ENCODE data around the gene SAPCD2. TPM values are rescaled to one million over a fixed set of nuclear protein-coding genes. Genes with fewer than 3 reads are reported as not detected.

Gene SAPCD2
- total and polyA plus RNA-seq, 2 experiments from 2014 or later = 13.4 to 60.3 TPM

GRCh38 chr9:137030006-137030405 lies 40.4 kb downstream of the SAPCD2 start:
- no peak overlapping the region for H3K4me3 Mint-ChIP-seq
- H2AFZ ChIP-seq = no peak overlapping the region
- 0 out of 2 replicates have a peak, but pooled peaks cover 3% of the 10 kb centered on the region for H3K4me1 ChIP-seq (ENCODE audit: insufficient read depth)
- H3K4me3 ChIP-seq = no peak overlapping the region
- H3K4me1 Mint-ChIP-seq = no peaks in the 10 kb centered on the region; the same call in 2 of the 3 replicates
- peaks cover 21% of the 10 kb centered on the region for H3K27me3 ChIP-seq (ENCODE audit: insufficient read depth)
- H3K79me2 ChIP-seq (replicated peaks; ENCODE audit: insufficient read depth) = no peaks in the 10 kb centered on the region
- ATAC-seq (no peak), DNase-seq (ENCODE audit: low spot score) (no peak)
- no peaks in the 10 kb centered on the region for H3K9me2 ChIP-seq (ENCODE audit: insufficient read depth)
- H3K9me3 Mint-ChIP-seq = no peaks in the 10 kb centered on the region
- H3K36me3 Mint-ChIP-seq (ENCODE audit: low read depth) = no peaks in the 10 kb centered on the region
- no peaks in the 10 kb centered on the region for H4K20me1 ChIP-seq (replicated peaks; ENCODE audit: insufficient read depth)
- no peaks in the 10 kb centered on the region for H3K36me3 ChIP-seq (ENCODE audit: insufficient read depth)
- H3F3A ChIP-seq (replicated peaks; ENCODE audit: low read depth) = 0 out of 2 replicates have a peak, but pooled peaks cover 3% of the 10 kb centered on the region
- H3K27ac Mint-ChIP-seq = no peak overlapping the region
- H3K4me2 ChIP-seq = no peak overlapping the region
- no peak for TF ChIP-seq STAT1 (IDR thresholded peaks at IDR 0.05; ENCODE audit: unreplicated experiment)
- TF ChIP-seq, protein P1, sequence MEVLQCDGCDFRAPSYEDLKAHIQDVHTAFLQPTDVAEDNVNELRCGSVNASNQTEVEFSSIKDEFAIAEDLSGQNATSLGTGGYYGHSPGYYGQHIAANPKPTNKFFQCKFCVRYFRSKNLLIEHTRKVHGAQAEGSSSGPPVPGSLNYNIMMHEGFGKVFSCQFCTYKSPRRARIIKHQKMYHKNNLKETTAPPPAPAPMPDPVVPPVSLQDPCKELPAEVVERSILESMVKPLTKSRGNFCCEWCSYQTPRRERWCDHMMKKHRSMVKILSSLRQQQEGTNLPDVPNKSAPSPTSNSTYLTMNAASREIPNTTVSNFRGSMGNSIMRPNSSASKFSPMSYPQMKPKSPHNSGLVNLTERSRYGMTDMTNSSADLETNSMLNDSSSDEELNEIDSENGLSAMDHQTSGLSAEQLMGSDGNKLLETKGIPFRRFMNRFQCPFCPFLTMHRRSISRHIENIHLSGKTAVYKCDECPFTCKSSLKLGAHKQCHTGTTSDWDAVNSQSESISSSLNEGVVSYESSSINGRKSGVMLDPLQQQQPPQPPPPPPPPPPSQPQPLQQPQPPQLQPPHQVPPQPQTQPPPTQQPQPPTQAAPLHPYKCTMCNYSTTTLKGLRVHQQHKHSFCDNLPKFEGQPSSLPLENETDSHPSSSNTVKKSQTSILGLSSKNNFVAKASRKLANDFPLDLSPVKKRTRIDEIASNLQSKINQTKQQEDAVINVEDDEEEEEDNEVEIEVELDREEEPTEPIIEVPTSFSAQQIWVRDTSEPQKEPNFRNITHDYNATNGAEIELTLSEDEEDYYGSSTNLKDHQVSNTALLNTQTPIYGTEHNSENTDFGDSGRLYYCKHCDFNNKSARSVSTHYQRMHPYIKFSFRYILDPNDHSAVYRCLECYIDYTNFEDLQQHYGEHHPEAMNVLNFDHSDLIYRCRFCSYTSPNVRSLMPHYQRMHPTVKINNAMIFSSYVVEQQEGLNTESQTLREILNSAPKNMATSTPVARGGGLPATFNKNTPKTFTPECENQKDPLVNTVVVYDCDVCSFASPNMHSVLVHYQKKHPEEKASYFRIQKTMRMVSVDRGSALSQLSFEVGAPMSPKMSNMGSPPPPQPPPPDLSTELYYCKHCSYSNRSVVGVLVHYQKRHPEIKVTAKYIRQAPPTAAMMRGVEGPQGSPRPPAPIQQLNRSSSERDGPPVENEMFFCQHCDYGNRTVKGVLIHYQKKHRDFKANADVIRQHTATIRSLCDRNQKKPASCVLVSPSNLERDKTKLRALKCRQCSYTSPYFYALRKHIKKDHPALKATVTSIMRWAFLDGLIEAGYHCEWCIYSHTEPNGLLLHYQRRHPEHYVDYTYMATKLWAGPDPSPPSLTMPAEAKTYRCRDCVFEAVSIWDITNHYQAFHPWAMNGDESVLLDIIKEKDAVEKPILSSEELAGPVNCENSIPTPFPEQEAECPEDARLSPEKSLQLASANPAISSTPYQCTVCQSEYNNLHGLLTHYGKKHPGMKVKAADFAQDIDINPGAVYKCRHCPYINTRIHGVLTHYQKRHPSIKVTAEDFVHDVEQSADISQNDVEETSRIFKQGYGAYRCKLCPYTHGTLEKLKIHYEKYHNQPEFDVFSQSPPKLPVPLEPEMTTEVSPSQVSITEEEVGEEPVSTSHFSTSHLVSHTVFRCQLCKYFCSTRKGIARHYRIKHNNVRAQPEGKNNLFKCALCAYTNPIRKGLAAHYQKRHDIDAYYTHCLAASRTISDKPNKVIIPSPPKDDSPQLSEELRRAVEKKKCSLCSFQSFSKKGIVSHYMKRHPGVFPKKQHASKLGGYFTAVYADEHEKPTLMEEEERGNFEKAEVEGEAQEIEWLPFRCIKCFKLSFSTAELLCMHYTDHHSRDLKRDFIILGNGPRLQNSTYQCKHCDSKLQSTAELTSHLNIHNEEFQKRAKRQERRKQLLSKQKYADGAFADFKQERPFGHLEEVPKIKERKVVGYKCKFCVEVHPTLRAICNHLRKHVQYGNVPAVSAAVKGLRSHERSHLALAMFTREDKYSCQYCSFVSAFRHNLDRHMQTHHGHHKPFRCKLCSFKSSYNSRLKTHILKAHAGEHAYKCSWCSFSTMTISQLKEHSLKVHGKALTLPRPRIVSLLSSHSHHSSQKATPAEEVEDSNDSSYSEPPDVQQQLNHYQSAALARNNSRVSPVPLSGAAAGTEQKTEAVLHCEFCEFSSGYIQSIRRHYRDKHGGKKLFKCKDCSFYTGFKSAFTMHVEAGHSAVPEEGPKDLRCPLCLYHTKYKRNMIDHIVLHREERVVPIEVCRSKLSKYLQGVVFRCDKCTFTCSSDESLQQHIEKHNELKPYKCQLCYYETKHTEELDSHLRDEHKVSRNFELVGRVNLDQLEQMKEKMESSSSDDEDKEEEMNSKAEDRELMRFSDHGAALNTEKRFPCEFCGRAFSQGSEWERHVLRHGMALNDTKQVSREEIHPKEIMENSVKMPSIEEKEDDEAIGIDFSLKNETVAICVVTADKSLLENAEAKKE (CRISPR knock-in tag; IDR thresholded peaks at IDR 0.05) = no peak
- no peak for TF ChIP-seq EZH2phosphoT487 (IDR thresholded peaks at IDR 0.05; ENCODE audit: unreplicated experiment)
- TF ChIP-seq, protein P2, sequence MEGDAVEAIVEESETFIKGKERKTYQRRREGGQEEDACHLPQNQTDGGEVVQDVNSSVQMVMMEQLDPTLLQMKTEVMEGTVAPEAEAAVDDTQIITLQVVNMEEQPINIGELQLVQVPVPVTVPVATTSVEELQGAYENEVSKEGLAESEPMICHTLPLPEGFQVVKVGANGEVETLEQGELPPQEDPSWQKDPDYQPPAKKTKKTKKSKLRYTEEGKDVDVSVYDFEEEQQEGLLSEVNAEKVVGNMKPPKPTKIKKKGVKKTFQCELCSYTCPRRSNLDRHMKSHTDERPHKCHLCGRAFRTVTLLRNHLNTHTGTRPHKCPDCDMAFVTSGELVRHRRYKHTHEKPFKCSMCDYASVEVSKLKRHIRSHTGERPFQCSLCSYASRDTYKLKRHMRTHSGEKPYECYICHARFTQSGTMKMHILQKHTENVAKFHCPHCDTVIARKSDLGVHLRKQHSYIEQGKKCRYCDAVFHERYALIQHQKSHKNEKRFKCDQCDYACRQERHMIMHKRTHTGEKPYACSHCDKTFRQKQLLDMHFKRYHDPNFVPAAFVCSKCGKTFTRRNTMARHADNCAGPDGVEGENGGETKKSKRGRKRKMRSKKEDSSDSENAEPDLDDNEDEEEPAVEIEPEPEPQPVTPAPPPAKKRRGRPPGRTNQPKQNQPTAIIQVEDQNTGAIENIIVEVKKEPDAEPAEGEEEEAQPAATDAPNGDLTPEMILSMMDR (conservative IDR thresholded peaks at IDR 0.05; ENCODE audit: low read depth in 2 of 2) = no peak
- TF ChIP-seq CREB1 (CRISPR knock-in tag; IDR thresholded peaks at IDR 0.05; ENCODE audit: low read depth) = no peak
- no peak for TF ChIP-seq ZNF114 (CRISPR knock-in tag; IDR thresholded peaks at IDR 0.05)
- no peak for TF ChIP-seq ETS1 (IDR thresholded peaks at IDR 0.05)
- TF ChIP-seq, protein P3, sequence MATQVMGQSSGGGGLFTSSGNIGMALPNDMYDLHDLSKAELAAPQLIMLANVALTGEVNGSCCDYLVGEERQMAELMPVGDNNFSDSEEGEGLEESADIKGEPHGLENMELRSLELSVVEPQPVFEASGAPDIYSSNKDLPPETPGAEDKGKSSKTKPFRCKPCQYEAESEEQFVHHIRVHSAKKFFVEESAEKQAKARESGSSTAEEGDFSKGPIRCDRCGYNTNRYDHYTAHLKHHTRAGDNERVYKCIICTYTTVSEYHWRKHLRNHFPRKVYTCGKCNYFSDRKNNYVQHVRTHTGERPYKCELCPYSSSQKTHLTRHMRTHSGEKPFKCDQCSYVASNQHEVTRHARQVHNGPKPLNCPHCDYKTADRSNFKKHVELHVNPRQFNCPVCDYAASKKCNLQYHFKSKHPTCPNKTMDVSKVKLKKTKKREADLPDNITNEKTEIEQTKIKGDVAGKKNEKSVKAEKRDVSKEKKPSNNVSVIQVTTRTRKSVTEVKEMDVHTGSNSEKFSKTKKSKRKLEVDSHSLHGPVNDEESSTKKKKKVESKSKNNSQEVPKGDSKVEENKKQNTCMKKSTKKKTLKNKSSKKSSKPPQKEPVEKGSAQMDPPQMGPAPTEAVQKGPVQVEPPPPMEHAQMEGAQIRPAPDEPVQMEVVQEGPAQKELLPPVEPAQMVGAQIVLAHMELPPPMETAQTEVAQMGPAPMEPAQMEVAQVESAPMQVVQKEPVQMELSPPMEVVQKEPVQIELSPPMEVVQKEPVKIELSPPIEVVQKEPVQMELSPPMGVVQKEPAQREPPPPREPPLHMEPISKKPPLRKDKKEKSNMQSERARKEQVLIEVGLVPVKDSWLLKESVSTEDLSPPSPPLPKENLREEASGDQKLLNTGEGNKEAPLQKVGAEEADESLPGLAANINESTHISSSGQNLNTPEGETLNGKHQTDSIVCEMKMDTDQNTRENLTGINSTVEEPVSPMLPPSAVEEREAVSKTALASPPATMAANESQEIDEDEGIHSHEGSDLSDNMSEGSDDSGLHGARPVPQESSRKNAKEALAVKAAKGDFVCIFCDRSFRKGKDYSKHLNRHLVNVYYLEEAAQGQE (IDR thresholded peaks at IDR 0.05; ENCODE audit: unreplicated experiment) = no peak
- TF ChIP-seq ZNF331 (CRISPR knock-in tag; IDR thresholded peaks at IDR 0.05; ENCODE audit: low read depth) = no peak
- no peak for TF ChIP-seq JUNB (IDR thresholded peaks at IDR 0.05; ENCODE audit: unreplicated experiment)
- TF ChIP-seq POLR2AphosphoS5 (IDR thresholded peaks at IDR 0.05; ENCODE audit: low read depth) = no peak
- TF ChIP-seq EZH2 (IDR thresholded peaks at IDR 0.05; ENCODE audit: low read depth, unreplicated experiment) = no peak
- no peak for TF ChIP-seq NANOG (IDR thresholded peaks at IDR 0.05; ENCODE audit: borderline replicate concordance)
- H3K27ac ChIP-seq (ENCODE audit: low read depth) = no peak overlapping the region
- H3K27me3 Mint-ChIP-seq (ENCODE audit: insufficient read depth, low read depth, poor library complexity) = peaks cover 26% of the 10 kb centered on the region
